Measurements from ENCODE around the gene SLC22A1. TPM values are rescaled to one million over a fixed set of nuclear protein-coding genes. Genes with fewer than 3 reads are reported as not detected.

The SLC22A1 gene
- total RNA-seq, 1 experiment from 2014 or later, result 0.39 TPM

DNA sequence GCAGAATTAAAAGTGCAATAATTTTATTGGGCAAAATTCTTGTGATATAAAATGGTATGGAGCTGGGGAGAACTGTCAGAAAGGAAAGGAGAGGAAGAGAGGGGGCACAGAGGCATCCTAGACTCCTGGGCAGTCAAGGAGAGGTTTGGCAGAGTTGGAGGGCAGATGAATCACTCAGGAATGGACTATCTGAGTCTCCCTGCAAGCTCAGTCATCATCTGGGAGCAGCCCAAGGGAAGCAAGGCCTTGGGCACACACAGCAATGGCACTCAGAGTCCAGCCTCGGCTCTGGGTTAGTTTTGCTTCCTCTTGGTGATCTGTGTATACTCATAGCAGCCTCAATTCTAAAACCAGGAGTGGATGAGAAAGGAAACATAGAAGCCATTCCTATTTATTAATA lies 67.2 kb downstream of the SLC22A1 start:
- no peak overlapping the region for H2AK5ac ChIP-seq (ENCODE audit: insufficient read length, low read length)
- no peak overlapping the region for H3K4me2 ChIP-seq (ENCODE audit: insufficient read depth, insufficient read length, low read length)
- no peak overlapping the region for H2BK120ac ChIP-seq (ENCODE audit: low read depth, low read length, poor library complexity, severe bottlenecking)
- no peaks in the 10 kb centered on the region for H3K4me1 ChIP-seq (ENCODE audit: insufficient read depth, low read length)
- H4K8ac ChIP-seq (replicated peaks; ENCODE audit: insufficient read length, low read depth, low read length), result no peak overlapping the region
- H2BK5ac ChIP-seq (ENCODE audit: insufficient read length, low read length), result no peak overlapping the region
- H3K27me3 ChIP-seq (ENCODE audit: insufficient read depth, low read length), result no peaks in the 10 kb centered on the region
- H4K20me1 ChIP-seq (ENCODE audit: control insufficient read depth, insufficient read depth, insufficient read length), result no peaks in the 10 kb centered on the region
- H2BK15ac ChIP-seq (ENCODE audit: low read depth, low read length), result no peak overlapping the region
- H3K4ac ChIP-seq (ENCODE audit: low read depth, low read length), result no peak overlapping the region
- WGBS (ENCODE audit: extremely low coverage, insufficient read length, low lambda C conversion rate), result no CpG with 5 or more reads among the region's 1 CpG
- no peak overlapping the region for H2BK20ac ChIP-seq (ENCODE audit: low read depth, low read length, poor library complexity, severe bottlenecking)
- Mint-ChIP-seq H3K4me3 (no peak overlapping the region), H3K9me3 (peaks cover 21 to 27% of the 10 kb centered on the region in 2 experiments), H3K36me3 (ENCODE audit: insufficient read depth in 1 of 3, low read depth in 3 of 3) (peaks cover 4 to 17% (median 9%) of the 10 kb centered on the region in 3 experiments; a peak in 6 of 7 replicates), H3K27ac (no peak overlapping the region; a peak in 1 of 7 replicates), H3K27me3 (ENCODE audit: low read depth) (no peaks in the 10 kb centered on the region; the same call in 1 of the 2 replicates), H3K4me1 (no peaks in the 10 kb centered on the region)
- no peaks in the 10 kb centered on the region for H3K23me2 ChIP-seq (ENCODE audit: insufficient read length, low read depth, low read length, poor library complexity, severe bottlenecking)
- H4K5ac ChIP-seq (ENCODE audit: insufficient read length, low read depth, low read length), result no peak overlapping the region
- no peak overlapping the region for H3K27ac ChIP-seq (ENCODE audit: insufficient read length, low read depth, low read length)
- H3T11ph ChIP-seq (ENCODE audit: low read length), result no peak overlapping the region
- H3K79me1 ChIP-seq (ENCODE audit: insufficient read depth, low read depth, low read length, poor library complexity, severe bottlenecking), result no peaks in the 10 kb centered on the region
- H2AFZ ChIP-seq (ENCODE audit: low read length), result no peak overlapping the region
- no peak overlapping the region for H3K23ac ChIP-seq (ENCODE audit: insufficient read length, low read depth, low read length)
- H3K9ac ChIP-seq (ENCODE audit: extremely low read depth, insufficient read length, low read length), result no peak overlapping the region
- H3K9me3 ChIP-seq (ENCODE audit: control insufficient read depth, low read depth, low read length), result no peaks in the 10 kb centered on the region
- DNase-seq, result no peak
- no peaks in the 10 kb centered on the region for H3K79me2 ChIP-seq (ENCODE audit: insufficient read depth, low read length)
- no peak overlapping the region for H4K91ac ChIP-seq (ENCODE audit: insufficient read length, low read depth, low read length)
- H3K56ac ChIP-seq (ENCODE audit: insufficient read length, low read depth, low read length), result no peak overlapping the region
- H3K14ac ChIP-seq (ENCODE audit: insufficient read depth, low read length), result no peak overlapping the region
- TF ChIP-seq, protein P1, sequence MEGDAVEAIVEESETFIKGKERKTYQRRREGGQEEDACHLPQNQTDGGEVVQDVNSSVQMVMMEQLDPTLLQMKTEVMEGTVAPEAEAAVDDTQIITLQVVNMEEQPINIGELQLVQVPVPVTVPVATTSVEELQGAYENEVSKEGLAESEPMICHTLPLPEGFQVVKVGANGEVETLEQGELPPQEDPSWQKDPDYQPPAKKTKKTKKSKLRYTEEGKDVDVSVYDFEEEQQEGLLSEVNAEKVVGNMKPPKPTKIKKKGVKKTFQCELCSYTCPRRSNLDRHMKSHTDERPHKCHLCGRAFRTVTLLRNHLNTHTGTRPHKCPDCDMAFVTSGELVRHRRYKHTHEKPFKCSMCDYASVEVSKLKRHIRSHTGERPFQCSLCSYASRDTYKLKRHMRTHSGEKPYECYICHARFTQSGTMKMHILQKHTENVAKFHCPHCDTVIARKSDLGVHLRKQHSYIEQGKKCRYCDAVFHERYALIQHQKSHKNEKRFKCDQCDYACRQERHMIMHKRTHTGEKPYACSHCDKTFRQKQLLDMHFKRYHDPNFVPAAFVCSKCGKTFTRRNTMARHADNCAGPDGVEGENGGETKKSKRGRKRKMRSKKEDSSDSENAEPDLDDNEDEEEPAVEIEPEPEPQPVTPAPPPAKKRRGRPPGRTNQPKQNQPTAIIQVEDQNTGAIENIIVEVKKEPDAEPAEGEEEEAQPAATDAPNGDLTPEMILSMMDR (conservative IDR thresholded peaks at IDR 0.05), result no peak
- no peak overlapping the region for H2BK12ac ChIP-seq (ENCODE audit: insufficient read length, low read depth, low read length)
- H3K18ac ChIP-seq (ENCODE audit: insufficient read length, low read depth, low read length), result no peak overlapping the region

All from H9 (cell line).